ENCODE measurements around the gene TXNRD2. TPM values are rescaled to one million over a fixed set of nuclear protein-coding genes. Genes with fewer than 3 reads are reported as not detected.

TXNRD2 gene
- total RNA-seq, 1 donor from 2014 or later: 15.0 TPM

Other genes starting within 250 kb of the TXNRD2 start
- 109 TPM for gene SEPTIN5, start 227.3 kb downstream of the TXNRD2 start, total RNA-seq
- 19.0 TPM for gene GP1BB, start 218.3 kb downstream of the TXNRD2 start, total RNA-seq
- gene TBX1, start 181.0 kb downstream of the TXNRD2 start, total RNA-seq: 28.5 TPM
- 6.1 TPM for gene GNB1L, start 86.9 kb downstream of the TXNRD2 start, total RNA-seq
- 16.2 TPM for gene RTL10, start 86.9 kb downstream of the TXNRD2 start, total RNA-seq
- gene COMT, start within 50 bp of the TXNRD2 start, total RNA-seq: 190 TPM
- gene ARVCF, start 75.0 kb upstream of the TXNRD2 start, total RNA-seq: 108 TPM
- 25.2 TPM for gene TANGO2, start 79.3 kb upstream of the TXNRD2 start, total RNA-seq
- gene DGCR8, start 138.4 kb upstream of the TXNRD2 start, total RNA-seq: 42.2 TPM
- gene RANBP1, start 174.3 kb upstream of the TXNRD2 start, total RNA-seq: 196 TPM
- gene TRMT2A, start 175.4 kb upstream of the TXNRD2 start, total RNA-seq: 40.4 TPM
- 39.4 TPM for gene ZDHHC8, start 190.0 kb upstream of the TXNRD2 start, total RNA-seq
- 1.1 TPM for gene CCDC188, start 209.2 kb upstream of the TXNRD2 start, total RNA-seq